IMR-90 (cell line): Measurements from ENCODE around the gene PITPNB. TPM values are rescaled to one million over a fixed set of nuclear protein-coding genes. Genes with fewer than 3 reads are reported as not detected.

Experiments used
- microRNA-seq, 2 experiments: library from miRNA; stranded (forward) in 1 of 2; unstranded in 1 of 2; fragments of 10-50 nt in 1 of 2; fragments of <30 nt in 1 of 2; gene quantifications in 1 of 2; microRNA quantifications in 1 of 2; one replicate each; pipeline versions ENCODE3 to v1.1.0; 2013 to 2020; ENCODE audit not compliant: insufficient read depth in 1 of 2, insufficient read length in 1 of 2, unreplicated experiment in 1 of 2
- polyA plus RNA-seq, 3 experiments: library from polyadenylated mRNA; depleted of rRNA; stranded (reverse); fragments of >200 nt; gene quantifications; 2 replicates each; pipeline ENCODE4 v1.2.3, GENCODE V29; 2012; ENCODE audit warnings: low replicate concordance in 1 of 3
- small RNA-seq, 5 experiments: library from RNA; depleted of rRNA; stranded (forward); fragments of <200 nt; gene quantifications; one replicate each; pipeline ENCODE3, GENCODE V24; 2012
- total RNA-seq: library from RNA; depleted of rRNA; stranded (reverse); fragments of >200 nt; gene quantifications from 2 replicates; pipeline ENCODE4 v1.2.3, GENCODE V29; 2012; rRNA removed

PITPNB gene
- total and polyA plus RNA-seq, 2 of the 4 experiments (the other 2 are of a cell fraction) = 19.7 to 54.5 TPM

Small RNA genes lying within 50 kb of the gene (microRNA-seq; reads per million reads assigned to microRNA genes)
- gene MIR3199-1 (ENCODE audit: insufficient read depth in 1 of 2, insufficient read length in 1 of 2, unreplicated experiment in 1 of 2) = 0 to 11.4 reads per million in 2 experiments
- gene MIR3199-2 (ENCODE audit: unreplicated experiment) = not detected
- gene RF02198 (ENCODE audit: insufficient read depth, insufficient read length) = not detected

Small RNA genes lying within 50 kb of the gene (small RNA-seq; reads per million reads assigned to genes)
- 0 to 1.3 (median 0) reads per million in 5 experiments for gene MIR3199-1
- gene RF02198 = 0 reads per million in 5 experiments

Other genes with a start within 250 kb of the PITPNB start
- gene MN1, start 117.5 kb downstream of the PITPNB start, total RNA-seq = 0.28 and 0.36 TPM in 2 replicates
- gene MN1, start 117.5 kb downstream of the PITPNB start, polyA plus RNA-seq (2012; rRNA removed) = 1.3 and 1.9 TPM in 2 replicates